BLaER1 (cell line): ENCODE results near the gene ZNF544.
A peak's percentile ranks its signal among the peaks of the same experiment; 100 is the strongest.
"Not testable (repeated sequence)": the region's sequence is repeated elsewhere in the genome, so short reads cannot be mapped to it uniquely, and the experiment has no call there.

Experiments
- H3K27ac ChIP-seq: shearing (Covaris generic); formaldehyde crosslinking; 2 replicates; pipeline ENCODE4 v1.8.1; 2022
- H3K27me3 ChIP-seq: shearing (Covaris generic); formaldehyde crosslinking; 2 replicates; pipeline ENCODE4 v1.8.1; 2022
- H3K36me3 ChIP-seq: shearing (Covaris generic); formaldehyde crosslinking; 2 replicates; pipeline ENCODE4 v1.8.1; 2022
- H3K4me1 ChIP-seq: shearing (Covaris generic); formaldehyde crosslinking; 2 replicates; pipeline ENCODE4 v1.8.1; 2022
- H3K4me2 ChIP-seq: shearing (Covaris generic); formaldehyde crosslinking; 2 replicates; pipeline ENCODE4 v1.8.1; 2022
- H3K4me3 ChIP-seq: shearing (Covaris generic); formaldehyde crosslinking; 2 replicates; pipeline ENCODE4 v1.8.1; 2022
- H3K9ac ChIP-seq: shearing (Covaris generic); formaldehyde crosslinking; 2 replicates; pipeline ENCODE4 v1.8.1; 2022
- H3K9me3 ChIP-seq: shearing (Covaris generic); formaldehyde crosslinking; 2 replicates; pipeline ENCODE4 v1.8.1; 2022
- H4K20me1 ChIP-seq: shearing (Covaris generic); formaldehyde crosslinking; 2 replicates; pipeline ENCODE4 v1.8.1; 2022
- Cebpa-rat ChIP-seq: shearing (Covaris generic); IDR thresholded peaks from 2 replicates; pipeline ENCODE4 v1.8.1; 2022

Gene ZNF544

DNA sequence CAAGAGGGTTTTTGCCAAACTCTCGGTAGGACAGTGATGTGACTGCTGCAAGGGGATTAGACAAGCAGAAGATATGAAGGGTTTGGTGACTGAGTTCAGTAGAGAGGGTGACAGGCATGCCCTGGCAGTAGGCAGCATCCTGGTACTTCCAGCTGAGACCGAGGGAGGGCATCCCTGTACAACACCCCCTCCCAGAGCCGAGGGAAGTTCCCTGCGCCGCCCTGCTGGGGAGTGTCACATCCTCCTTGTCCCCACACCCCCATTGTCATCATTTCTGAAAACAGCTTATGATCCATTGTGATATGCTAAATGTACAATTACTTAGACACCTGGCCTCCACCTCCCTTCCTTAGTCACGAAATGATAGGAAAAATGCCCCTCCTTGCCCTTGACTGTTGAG is 14.6 kb downstream of the ZNF544 start:
- Histone ChIP-seq H3K9ac (no peak overlapping the region), H3K36me3 (peaks cover 100% of the 10 kb centered on the region), H3K27me3 (no peaks in the 10 kb centered on the region), H3K4me2 (no peak overlapping the region), H3K27ac (no peak overlapping the region), H3K9me3 (peaks cover 100% of the 10 kb centered on the region), H4K20me1 (no peaks in the 10 kb centered on the region; the same call in 1 of the 2 replicates), H3K4me1 (no peaks in the 10 kb centered on the region), H3K4me3 (peak overlapping the region; percentile 45)
- no peak for TF ChIP-seq Cebpa-rat

DNA sequence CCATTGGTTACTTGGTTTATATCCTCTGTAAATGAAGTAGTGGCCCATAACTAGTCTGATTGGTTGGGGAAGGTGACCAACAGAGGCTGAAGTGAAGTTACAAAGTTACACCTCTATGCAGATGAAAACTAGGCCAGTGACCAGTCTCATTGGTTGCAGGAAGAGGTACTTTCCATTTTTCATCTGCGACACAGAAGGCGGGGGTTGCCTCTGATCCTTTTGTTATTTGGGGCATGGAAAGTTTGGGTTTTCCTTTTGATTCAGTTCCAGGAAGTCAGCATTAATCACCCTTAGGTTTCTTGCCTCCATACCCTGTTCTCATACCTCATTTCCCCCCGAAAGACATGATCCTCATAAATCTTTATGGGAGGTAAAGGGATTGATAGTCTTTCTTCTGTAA is 20.2 kb downstream of the ZNF544 start:
- Histone ChIP-seq H3K27ac (no peak overlapping the region), H3K9ac (no peak overlapping the region), H4K20me1 (no peaks in the 10 kb centered on the region), H3K4me2 (no peak overlapping the region), H3K27me3 (no peaks in the 10 kb centered on the region), H3K4me1 (no peaks in the 10 kb centered on the region), H3K36me3 (peaks cover 100% of the 10 kb centered on the region), H3K4me3 (peak overlapping the region; percentile 43), H3K9me3 (peaks cover 100% of the 10 kb centered on the region)
- TF ChIP-seq Cebpa-rat: no peak

DNA sequence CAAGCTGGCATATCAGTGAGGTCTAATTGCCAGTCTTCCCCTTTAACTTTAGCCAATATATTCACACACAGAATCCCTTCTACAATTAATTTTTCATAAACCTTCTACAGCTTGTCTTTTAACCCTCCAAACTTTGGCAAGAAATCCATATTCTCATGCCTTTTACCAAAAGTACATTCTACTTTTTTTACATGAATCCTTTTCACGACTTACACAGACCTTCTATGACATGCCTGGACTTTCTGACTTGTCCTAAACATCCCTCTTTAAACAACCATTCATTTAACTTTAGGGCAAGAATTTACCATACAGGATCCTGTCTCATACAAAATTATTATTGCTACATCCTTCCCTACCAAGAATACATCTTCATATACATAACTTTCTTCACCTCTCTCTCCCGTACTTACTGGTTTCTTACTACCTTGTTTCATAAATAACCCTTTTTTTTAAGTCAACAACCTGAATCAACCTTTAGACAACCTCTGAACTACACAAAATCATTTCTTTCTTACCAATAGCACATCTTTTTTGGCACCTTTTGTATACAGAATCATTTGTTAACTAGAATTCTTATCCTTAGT is 23.5 kb downstream of the ZNF544 start:
- Histone ChIP-seq H3K4me1 (no peaks in the 10 kb centered on the region), H3K4me2 (no peak overlapping the region), H3K27me3 (peaks cover 4% of the 10 kb centered on the region; the same call in 1 of the 2 replicates), H3K27ac (no peak overlapping the region), H3K4me3 (peak overlapping the region; percentile 43), H4K20me1 (no peaks in the 10 kb centered on the region), H3K9me3 (peaks cover 100% of the 10 kb centered on the region), H3K36me3 (peaks cover 100% of the 10 kb centered on the region), H3K9ac (no peak overlapping the region)
- TF ChIP-seq Cebpa-rat: no peak

GRCh38 chr19:58258259-58258658 is 29.5 kb downstream of the ZNF544 start:
- not testable (repeated sequence) for H4K20me1 ChIP-seq, H3K27me3 ChIP-seq, H3K27ac ChIP-seq, H3K4me1 ChIP-seq, H3K4me2 ChIP-seq, H3K9ac ChIP-seq
- H3K36me3 ChIP-seq: peaks cover 100% of the 10 kb centered on the region
- peak overlapping the region; percentile 44 for H3K4me3 ChIP-seq
- H3K9me3 ChIP-seq: peaks cover 100% of the 10 kb centered on the region

GRCh38 chr19:58261600-58261967 is 32.9 kb downstream of the ZNF544 start:
- H3K36me3 ChIP-seq: peaks cover 100% of the 10 kb centered on the region
- no peaks in the 10 kb centered on the region for H4K20me1 ChIP-seq
- no peak overlapping the region for H3K4me2 ChIP-seq
- no peaks in the 10 kb centered on the region for H3K27me3 ChIP-seq
- no peaks in the 10 kb centered on the region for H3K4me1 ChIP-seq
- H3K27ac ChIP-seq: no peak overlapping the region
- no peak overlapping the region for H3K9ac ChIP-seq
- H3K4me3 ChIP-seq: peak overlapping the region; percentile 46
- peaks cover 100% of the 10 kb centered on the region for H3K9me3 ChIP-seq
- no peak for TF ChIP-seq Cebpa-rat

DNA sequence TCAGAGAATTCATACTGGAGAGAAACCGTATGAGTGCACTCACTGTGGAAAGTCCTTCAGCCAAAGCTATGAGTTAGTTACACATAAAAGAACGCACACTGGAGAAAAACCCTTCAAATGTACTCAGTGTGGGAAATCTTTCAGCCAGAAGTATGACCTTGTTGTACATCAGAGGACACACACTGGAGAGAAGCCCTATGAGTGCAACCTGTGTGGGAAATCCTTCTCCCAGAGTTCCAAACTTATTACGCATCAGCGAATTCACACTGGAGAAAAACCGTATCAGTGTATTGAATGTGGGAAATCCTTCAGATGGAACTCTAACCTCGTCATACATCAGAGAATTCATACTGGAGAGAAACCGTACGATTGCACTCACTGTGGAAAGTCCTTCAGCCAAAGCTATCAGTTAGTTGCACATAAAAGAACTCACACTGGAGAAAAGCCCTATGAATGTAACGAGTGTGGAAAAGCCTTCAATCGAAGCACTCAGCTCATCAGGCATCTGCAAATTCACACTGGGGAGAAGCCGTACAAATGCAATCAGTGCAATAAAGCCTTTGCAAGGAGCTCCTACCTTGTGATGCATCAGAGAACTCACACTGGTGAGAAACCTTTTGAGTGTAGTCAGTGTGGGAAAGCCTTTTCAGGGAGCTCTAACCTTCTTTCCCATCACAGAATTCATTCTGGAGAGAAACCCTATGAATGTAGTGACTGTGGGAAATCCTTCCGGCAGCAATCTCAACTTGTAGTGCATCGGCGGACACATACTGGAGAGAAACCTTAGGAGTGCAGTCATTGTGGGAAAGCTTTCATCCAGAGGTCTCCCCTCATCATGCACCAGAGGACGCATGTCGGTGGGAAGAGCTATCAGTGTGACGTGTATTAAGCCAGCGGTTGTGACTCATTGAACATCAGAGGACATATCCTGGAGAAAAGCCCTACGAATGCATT is 33.5 kb downstream of the ZNF544 start:
- peak overlapping the region; percentile 46 for H3K4me3 ChIP-seq
- peaks cover 100% of the 10 kb centered on the region for H3K9me3 ChIP-seq
- H3K36me3 ChIP-seq: peaks cover 100% of the 10 kb centered on the region
- no peaks in the 10 kb centered on the region for H3K4me1 ChIP-seq
- TF ChIP-seq Cebpa-rat: no peak
- no peak overlapping the region for H3K4me2 ChIP-seq
- H3K27ac ChIP-seq: no peak overlapping the region
- H3K9ac ChIP-seq: no peak overlapping the region
- no peaks in the 10 kb centered on the region for H4K20me1 ChIP-seq
- no peaks in the 10 kb centered on the region for H3K27me3 ChIP-seq

- Histone ChIP-seq H3K27ac (no peak overlapping the region), H3K9me3 (peaks cover 100% of the 10 kb centered on the region), H3K27me3 (no peaks in the 10 kb centered on the region), H3K4me3 (peak overlapping the region; percentile 46), H3K36me3 (peaks cover 100% of the 10 kb centered on the region), H3K4me1 (no peaks in the 10 kb centered on the region), H3K4me2 (no peak overlapping the region), H3K9ac (no peak overlapping the region), H4K20me1 (no peaks in the 10 kb centered on the region)
- no peak for TF ChIP-seq Cebpa-rat
Observed at GRCh38 chr19:58262922-58263296, 34.2 kb downstream of the ZNF544 start.

- Histone ChIP-seq H3K27ac (no peak overlapping the region), H3K4me2 (no peak overlapping the region), H3K36me3 (peaks cover 100% of the 10 kb centered on the region), H3K4me1 (no peaks in the 10 kb centered on the region), H3K27me3 (no peaks in the 10 kb centered on the region), H4K20me1 (no peaks in the 10 kb centered on the region), H3K4me3 (peak overlapping the region; percentile 46), H3K9ac (no peak overlapping the region), H3K9me3 (peaks cover 100% of the 10 kb centered on the region)
- no peak for TF ChIP-seq Cebpa-rat
Observed at GRCh38 chr19:58265100-58265499, 36.4 kb downstream of the ZNF544 start.

GRCh38 chr19:58268344-58268743 is 39.6 kb downstream of the ZNF544 start:
- no peaks in the 10 kb centered on the region for H3K4me1 ChIP-seq
- H3K27ac ChIP-seq: no peak overlapping the region
- peaks cover 100% of the 10 kb centered on the region for H3K9me3 ChIP-seq
- no peak overlapping the region for H3K4me3 ChIP-seq
- peaks cover 100% of the 10 kb centered on the region for H3K36me3 ChIP-seq
- no peaks in the 10 kb centered on the region for H3K27me3 ChIP-seq
- H3K4me2 ChIP-seq: no peak overlapping the region
- TF ChIP-seq Cebpa-rat: no peak
- no peak overlapping the region for H3K9ac ChIP-seq
- H4K20me1 ChIP-seq: no peaks in the 10 kb centered on the region

- Histone ChIP-seq H3K4me1 (peaks cover 19% of the 10 kb centered on the region), H3K27ac (no peak overlapping the region), H4K20me1 (no peaks in the 10 kb centered on the region), H3K4me2 (no peak overlapping the region), H3K36me3 (peaks cover 76% of the 10 kb centered on the region), H3K9ac (no peak overlapping the region), H3K9me3 (peaks cover 71% of the 10 kb centered on the region), H3K27me3 (no peaks in the 10 kb centered on the region), H3K4me3 (no peak overlapping the region)
- no peak for TF ChIP-seq Cebpa-rat
Observed at GRCh38 chr19:58274771-58275201, 46.1 kb downstream of the ZNF544 start.
